ENCODE results near the gene ATP1A1.

The ATP1A1 gene

DNA sequence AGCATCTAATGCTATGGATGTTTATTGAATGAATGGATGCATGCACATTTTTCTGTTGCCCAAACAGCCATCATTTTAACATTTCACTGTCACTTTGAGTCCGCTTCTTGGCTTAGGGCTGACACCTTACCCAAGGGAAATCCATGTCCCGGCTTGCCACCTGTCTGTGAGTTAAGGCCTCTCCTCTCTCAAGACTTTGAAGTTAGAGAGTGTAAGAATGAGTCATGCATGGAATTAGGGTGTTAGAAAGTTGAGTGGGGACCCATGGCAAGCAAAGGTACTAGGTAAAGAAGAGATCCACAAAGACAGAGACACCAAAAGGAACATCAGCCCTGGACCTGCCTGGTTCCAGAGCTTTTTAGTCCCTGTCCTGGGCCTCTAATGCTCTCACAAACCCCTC lies 35.1 kb downstream of the ATP1A1 start:
- Histone ChIP-seq H3K27me3 (replicated peaks; ENCODE audit: control insufficient read depth, insufficient read depth, low read length) (no peaks in the 10 kb centered on the region), H3K9me3 (ENCODE audit: control insufficient read depth, low read length) (no peaks in the 10 kb centered on the region), H3K9ac (ENCODE audit: low read length) (no peak overlapping the region), H3K4me1 (ENCODE audit: control insufficient read depth, insufficient read depth, low read length) (peaks cover 13% of the 10 kb centered on the region), H3K4me3 (ENCODE audit: low read length) (no peak overlapping the region), H3K36me3 (ENCODE audit: control insufficient read depth, insufficient read depth, low read length, severe bottlenecking) (peaks cover 56% of the 10 kb centered on the region)
- no peak for DNase-seq (ENCODE audit: low read depth)

DNA sequence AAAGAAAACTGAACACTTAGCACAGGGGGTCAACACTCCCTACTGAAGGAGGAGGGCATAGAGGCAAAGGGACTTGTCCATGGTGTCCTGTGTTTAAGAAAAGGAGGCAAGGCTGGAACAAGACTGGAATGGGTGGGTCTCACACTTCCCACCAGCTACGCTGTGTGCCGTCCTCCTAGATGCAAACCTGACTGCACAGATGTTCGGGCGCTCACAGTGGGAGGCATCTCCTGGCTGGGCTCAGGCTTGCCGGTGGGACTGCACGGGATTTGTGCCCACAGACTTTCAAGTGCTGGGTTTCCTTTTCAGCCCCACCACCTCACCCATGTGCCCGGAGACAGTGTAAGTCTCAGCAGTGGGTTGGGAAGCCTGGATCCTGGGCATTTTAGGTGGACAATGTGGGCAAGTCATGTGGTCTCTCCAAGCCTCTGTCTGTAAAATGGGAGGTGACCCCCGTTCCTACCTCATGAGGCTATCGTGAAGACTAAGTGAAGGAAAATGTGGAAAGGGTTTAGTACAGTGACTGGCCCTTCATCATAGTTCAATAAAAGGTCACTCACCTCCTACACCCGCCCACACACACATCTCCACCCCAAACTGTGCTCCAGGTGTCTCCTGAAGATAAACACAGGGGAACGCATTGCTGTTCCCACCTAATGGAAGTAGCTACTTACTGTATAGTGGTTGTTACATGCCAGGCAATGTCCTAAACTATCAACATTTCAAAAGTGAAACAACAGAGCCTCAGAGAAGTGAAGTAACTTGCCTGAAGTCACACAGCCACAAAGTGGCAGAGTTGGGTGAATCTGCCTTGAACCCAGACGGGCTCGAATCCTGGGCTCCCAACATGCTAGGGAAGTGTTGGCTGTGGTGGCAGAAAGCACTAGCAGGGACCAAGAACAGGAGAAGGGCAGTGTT lies 36.0 kb downstream of the ATP1A1 start:
- H3K27me3 ChIP-seq (replicated peaks; ENCODE audit: control insufficient read depth, insufficient read depth, low read length) = no peaks in the 10 kb centered on the region
- peaks cover 7% of the 10 kb centered on the region for H3K4me1 ChIP-seq (ENCODE audit: control insufficient read depth, insufficient read depth, low read length)
- no peaks in the 10 kb centered on the region for H3K9me3 ChIP-seq (ENCODE audit: control insufficient read depth, low read length)
- DNase-seq (ENCODE audit: low read depth) = no peak
- H3K9ac ChIP-seq (ENCODE audit: low read length) = no peak overlapping the region
- peaks cover 47% of the 10 kb centered on the region for H3K36me3 ChIP-seq (ENCODE audit: control insufficient read depth, insufficient read depth, low read length, severe bottlenecking)
- H3K4me3 ChIP-seq (ENCODE audit: low read length) = no peak overlapping the region

DNA sequence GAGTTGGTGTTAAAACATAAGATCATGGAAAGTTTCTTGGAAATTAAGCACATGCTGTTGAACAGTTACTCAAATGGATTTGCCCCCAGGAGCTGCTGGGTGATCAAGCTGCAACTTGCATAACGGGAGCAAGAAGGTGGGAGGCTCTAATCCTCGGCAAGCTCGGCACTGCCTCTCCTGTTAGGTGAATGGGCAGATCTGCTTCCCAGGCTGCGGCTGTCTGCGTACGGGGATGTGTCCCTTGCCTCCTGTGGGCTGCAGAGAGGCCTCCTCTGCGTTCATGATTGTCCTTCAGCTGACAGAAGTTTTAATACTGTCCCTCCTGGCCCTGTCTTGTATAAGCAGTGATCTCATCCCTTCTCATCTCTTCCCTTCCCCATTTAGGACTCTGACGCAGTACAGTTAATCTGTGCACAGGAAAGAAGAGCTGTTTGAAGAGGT lies 36.7 kb downstream of the ATP1A1 start:
- Histone ChIP-seq H3K9ac (ENCODE audit: low read length) (no peak overlapping the region), H3K36me3 (ENCODE audit: control insufficient read depth, insufficient read depth, low read length, severe bottlenecking) (peaks cover 40% of the 10 kb centered on the region), H3K4me1 (ENCODE audit: control insufficient read depth, insufficient read depth, low read length) (peaks cover 7% of the 10 kb centered on the region), H3K4me3 (ENCODE audit: low read length) (no peak overlapping the region), H3K9me3 (ENCODE audit: control insufficient read depth, low read length) (no peaks in the 10 kb centered on the region), H3K27me3 (replicated peaks; ENCODE audit: control insufficient read depth, insufficient read depth, low read length) (no peaks in the 10 kb centered on the region)
- DNase-seq (ENCODE audit: low read depth) = no peak

DNA sequence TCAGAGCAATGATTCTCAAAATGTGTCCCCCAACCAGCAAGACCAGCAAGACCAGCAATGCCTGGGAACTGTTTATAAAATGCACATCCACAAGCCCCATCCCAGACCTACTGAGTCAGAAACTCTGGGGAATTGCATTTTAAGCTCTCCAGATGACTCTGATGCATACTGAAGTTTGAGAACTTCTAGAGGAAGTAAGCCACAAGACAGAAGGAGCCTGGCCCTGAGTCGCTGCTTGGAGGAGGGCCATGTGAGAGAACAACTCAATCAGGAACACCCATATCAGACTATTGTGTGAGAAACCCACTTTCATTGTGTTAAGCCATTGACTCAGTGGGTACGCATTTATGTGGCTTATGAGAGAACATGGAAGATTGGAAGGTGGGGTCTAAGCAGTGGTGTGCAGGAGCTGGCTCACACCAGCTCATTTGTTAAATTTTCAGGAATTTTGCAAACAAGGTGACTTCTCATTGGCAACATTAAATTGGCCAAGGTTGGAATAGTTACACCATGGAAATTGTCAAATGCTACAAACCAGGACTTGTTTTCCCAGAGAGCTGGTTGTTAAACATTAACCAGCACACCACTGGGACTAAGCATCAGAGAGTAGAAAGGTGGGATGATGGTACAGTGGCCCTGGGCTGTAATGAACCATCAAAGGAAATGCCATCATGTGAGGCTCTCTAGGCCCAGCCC lies 38.9 kb downstream of the ATP1A1 start:
- Histone ChIP-seq H3K4me3 (ENCODE audit: low read length) (no peak overlapping the region), H3K36me3 (ENCODE audit: control insufficient read depth, insufficient read depth, low read length, severe bottlenecking) (peaks cover 18% of the 10 kb centered on the region), H3K9ac (ENCODE audit: low read length) (no peak overlapping the region), H3K4me1 (ENCODE audit: control insufficient read depth, insufficient read depth, low read length) (peaks cover 14% of the 10 kb centered on the region), H3K27me3 (replicated peaks; ENCODE audit: control insufficient read depth, insufficient read depth, low read length) (no peaks in the 10 kb centered on the region), H3K9me3 (ENCODE audit: control insufficient read depth, low read length) (no peaks in the 10 kb centered on the region)
- peak; percentile 15 for DNase-seq (ENCODE audit: low read depth)

DNA sequence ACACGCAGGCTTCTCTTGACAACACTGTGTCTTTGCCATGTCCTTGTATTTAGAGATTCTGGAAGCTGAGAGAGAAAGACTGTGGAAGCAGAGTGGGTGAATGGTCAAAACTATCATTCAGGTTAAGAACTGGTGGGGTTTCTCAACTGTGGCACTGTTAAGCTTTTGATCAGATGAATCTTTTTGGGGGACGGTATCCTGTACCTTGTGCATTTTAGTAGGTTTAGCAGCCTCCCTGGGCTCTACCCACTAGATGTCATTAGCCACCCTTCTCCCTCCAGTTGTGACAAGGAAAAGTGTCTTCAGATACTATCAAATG lies 39.4 kb downstream of the ATP1A1 start:
- peaks cover 13% of the 10 kb centered on the region for H3K36me3 ChIP-seq (ENCODE audit: control insufficient read depth, insufficient read depth, low read length, severe bottlenecking)
- no peak overlapping the region for H3K9ac ChIP-seq (ENCODE audit: low read length)
- H3K4me3 ChIP-seq (ENCODE audit: low read length) = no peak overlapping the region
- no peaks in the 10 kb centered on the region for H3K9me3 ChIP-seq (ENCODE audit: control insufficient read depth, low read length)
- DNase-seq (ENCODE audit: low read depth) = no peak
- no peaks in the 10 kb centered on the region for H3K27me3 ChIP-seq (replicated peaks; ENCODE audit: control insufficient read depth, insufficient read depth, low read length)
- H3K4me1 ChIP-seq (ENCODE audit: control insufficient read depth, insufficient read depth, low read length) = peaks cover 15% of the 10 kb centered on the region

DNA sequence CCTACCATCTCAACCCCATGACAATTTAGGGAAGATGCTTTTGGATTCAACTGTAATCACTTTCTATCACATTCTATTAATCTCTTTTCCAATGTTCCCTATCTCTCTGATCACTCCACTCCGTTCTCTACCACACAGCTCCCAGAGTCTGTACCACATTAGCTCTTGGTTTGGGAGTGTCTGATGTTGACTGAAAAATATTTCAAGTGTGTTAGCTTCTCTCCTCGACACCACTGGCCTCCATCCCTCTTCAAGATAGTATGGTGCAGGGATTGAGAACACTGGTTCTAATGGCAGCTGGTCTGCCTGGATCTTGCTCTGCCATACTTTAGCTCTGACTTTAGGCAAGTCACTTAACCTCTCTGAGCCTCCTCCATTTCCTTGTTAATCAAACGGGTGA lies 39.9 kb downstream of the ATP1A1 start:
- Histone ChIP-seq H3K36me3 (ENCODE audit: control insufficient read depth, insufficient read depth, low read length, severe bottlenecking) (peaks cover 9% of the 10 kb centered on the region), H3K4me3 (ENCODE audit: low read length) (no peak overlapping the region), H3K9me3 (ENCODE audit: control insufficient read depth, low read length) (no peaks in the 10 kb centered on the region), H3K4me1 (ENCODE audit: control insufficient read depth, insufficient read depth, low read length) (peaks cover 19% of the 10 kb centered on the region), H3K9ac (ENCODE audit: low read length) (no peak overlapping the region), H3K27me3 (replicated peaks; ENCODE audit: control insufficient read depth, insufficient read depth, low read length) (no peaks in the 10 kb centered on the region)
- DNase-seq (ENCODE audit: low read depth) = no peak

DNA sequence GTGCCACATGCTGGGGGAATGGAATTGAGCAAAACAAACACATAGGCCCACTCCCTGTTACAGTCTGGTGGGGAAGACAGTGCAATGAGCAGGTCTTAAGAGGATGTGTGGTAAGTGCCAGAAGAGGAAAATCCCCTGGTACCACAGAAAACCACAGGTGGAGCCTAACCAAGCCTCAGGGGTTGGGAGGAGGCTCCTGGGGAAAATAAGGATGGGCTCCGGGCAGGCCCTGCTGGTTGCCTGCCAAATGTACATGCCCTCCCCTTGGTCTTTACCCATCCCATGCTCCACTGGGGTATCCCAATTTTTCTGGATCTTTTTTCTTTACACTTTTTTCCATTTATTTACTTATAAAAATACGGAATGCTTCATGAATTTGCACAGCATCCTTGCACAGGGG lies 40.4 kb downstream of the ATP1A1 start:
- Histone ChIP-seq H3K36me3 (ENCODE audit: control insufficient read depth, insufficient read depth, low read length, severe bottlenecking) (peaks cover 3% of the 10 kb centered on the region), H3K9ac (ENCODE audit: low read length) (no peak overlapping the region), H3K4me1 (ENCODE audit: control insufficient read depth, insufficient read depth, low read length) (peaks cover 23% of the 10 kb centered on the region), H3K9me3 (ENCODE audit: control insufficient read depth, low read length) (no peaks in the 10 kb centered on the region), H3K4me3 (ENCODE audit: low read length) (no peak overlapping the region), H3K27me3 (replicated peaks; ENCODE audit: control insufficient read depth, insufficient read depth, low read length) (no peaks in the 10 kb centered on the region)
- no peak for DNase-seq (ENCODE audit: low read depth)

DNA sequence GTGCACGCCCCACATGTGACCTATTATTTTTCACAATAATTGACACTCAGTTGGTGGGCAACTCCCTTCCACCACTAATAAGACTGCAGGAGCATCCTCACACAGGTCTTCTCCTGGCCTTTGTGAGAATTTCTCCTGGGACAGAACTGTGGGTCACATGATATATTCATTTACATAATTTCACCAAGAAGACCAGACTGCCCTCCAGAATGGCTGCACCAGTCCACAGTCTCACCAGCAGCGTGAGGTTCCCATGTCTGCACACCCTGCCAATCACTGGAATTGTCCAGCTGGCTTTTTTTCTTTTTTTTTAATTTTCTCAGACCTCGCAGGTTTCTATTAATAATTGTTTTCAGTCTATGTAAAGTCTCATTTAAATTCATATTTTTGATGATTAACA lies 41.3 kb downstream of the ATP1A1 start:
- Histone ChIP-seq H3K27me3 (replicated peaks; ENCODE audit: control insufficient read depth, insufficient read depth, low read length) (no peaks in the 10 kb centered on the region), H3K4me1 (ENCODE audit: control insufficient read depth, insufficient read depth, low read length) (peaks cover 23% of the 10 kb centered on the region), H3K36me3 (ENCODE audit: control insufficient read depth, insufficient read depth, low read length, severe bottlenecking) (no peaks in the 10 kb centered on the region), H3K9me3 (ENCODE audit: control insufficient read depth, low read length) (no peaks in the 10 kb centered on the region), H3K4me3 (ENCODE audit: low read length) (no peak overlapping the region), H3K9ac (ENCODE audit: low read length) (no peak overlapping the region)
- no peak for DNase-seq (ENCODE audit: low read depth)

DNA sequence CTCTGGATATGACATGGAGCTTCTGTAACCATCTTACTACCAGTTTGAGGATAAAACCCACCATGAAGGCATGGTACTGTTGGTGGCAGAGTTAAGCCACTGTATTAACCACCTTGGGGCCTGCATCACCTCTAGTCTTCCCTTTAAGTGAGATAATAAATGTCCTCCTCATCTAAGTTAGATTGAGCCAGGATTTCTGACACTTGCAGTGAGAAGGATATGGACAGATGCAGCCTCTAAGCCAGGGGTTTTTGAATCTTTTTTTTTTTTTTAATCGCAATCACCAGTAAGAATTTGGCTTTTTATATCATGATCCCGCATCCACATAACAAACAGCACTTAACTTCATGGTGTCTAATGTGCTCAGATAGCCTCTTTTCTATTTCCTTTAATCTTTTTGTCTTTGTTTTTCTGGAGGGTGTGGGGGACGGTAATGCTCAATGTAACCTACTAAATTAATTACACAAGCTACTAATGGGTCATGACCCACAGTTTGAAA lies 42.2 kb downstream of the ATP1A1 start:
- no peak for DNase-seq (ENCODE audit: low read depth)
- Histone ChIP-seq H3K27me3 (replicated peaks; ENCODE audit: control insufficient read depth, insufficient read depth, low read length) (no peaks in the 10 kb centered on the region), H3K9me3 (ENCODE audit: control insufficient read depth, low read length) (no peaks in the 10 kb centered on the region), H3K4me1 (ENCODE audit: control insufficient read depth, insufficient read depth, low read length) (peaks cover 23% of the 10 kb centered on the region), H3K9ac (ENCODE audit: low read length) (no peak overlapping the region), H3K4me3 (ENCODE audit: low read length) (no peak overlapping the region), H3K36me3 (ENCODE audit: control insufficient read depth, insufficient read depth, low read length, severe bottlenecking) (no peaks in the 10 kb centered on the region)

DNA sequence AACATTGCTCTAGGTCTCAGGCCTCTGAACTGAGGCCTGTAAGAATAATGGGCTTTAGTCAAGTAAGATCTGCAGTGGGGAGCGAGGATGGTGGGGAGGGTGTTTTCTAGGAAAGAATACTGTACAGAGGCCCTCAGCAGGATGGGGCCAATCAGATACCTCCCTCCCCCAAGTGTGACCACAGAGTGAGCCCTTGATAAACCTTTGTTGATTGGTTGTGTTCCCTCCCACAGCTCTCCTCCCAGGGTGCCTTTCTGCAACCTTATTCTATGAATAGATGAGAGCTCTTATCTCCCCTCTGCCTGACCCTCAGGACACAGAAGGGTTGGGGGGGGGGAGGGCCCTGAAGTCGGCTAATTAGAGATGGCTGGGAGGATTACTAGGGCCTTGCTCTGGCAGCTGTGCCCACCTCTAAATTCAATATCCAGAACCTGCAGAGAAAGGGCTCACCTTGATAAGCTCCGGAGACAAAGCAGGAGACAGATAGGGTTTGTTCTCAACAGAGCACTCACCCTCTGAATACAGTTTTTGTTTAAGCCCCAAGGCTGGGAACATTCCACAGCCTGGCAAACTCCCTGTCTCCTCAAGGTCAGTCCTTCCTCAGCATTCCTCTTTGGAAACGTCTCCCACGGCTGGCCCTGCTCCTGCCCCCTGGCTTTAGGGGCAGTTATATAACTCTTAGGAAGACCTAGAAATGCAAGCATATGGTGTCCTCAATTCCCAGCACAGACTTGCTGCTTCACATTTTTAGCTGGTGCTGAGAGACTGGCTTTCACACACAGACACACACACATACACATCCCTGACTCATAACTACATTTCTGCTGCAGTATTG lies 42.9 kb downstream of the ATP1A1 start:
- DNase-seq (ENCODE audit: low read depth) = peak; percentile 31
- no peaks in the 10 kb centered on the region for H3K27me3 ChIP-seq (replicated peaks; ENCODE audit: control insufficient read depth, insufficient read depth, low read length)
- no peak overlapping the region for H3K4me3 ChIP-seq (ENCODE audit: low read length)
- no peaks in the 10 kb centered on the region for H3K9me3 ChIP-seq (ENCODE audit: control insufficient read depth, low read length)
- H3K4me1 ChIP-seq (ENCODE audit: control insufficient read depth, insufficient read depth, low read length) = peaks cover 23% of the 10 kb centered on the region
- no peak overlapping the region for H3K9ac ChIP-seq (ENCODE audit: low read length)
- H3K36me3 ChIP-seq (ENCODE audit: control insufficient read depth, insufficient read depth, low read length, severe bottlenecking) = no peaks in the 10 kb centered on the region

All from adipocyte (in vitro differentiated cells).